Measurements from ENCODE around the gene ZSWIM7.

ZSWIM7 gene

GRCh38 chr17:15955793-15956541 lies 43.5 kb downstream of the ZSWIM7 start:
- TF ChIP-seq CTCF (IDR thresholded peaks at IDR 0.05; ENCODE audit: insufficient read depth, low read length, poor library complexity, severe bottlenecking), result no peak
- H3K27me3 ChIP-seq (replicated peaks; ENCODE audit: control insufficient read depth, insufficient read depth, low read length), result no peaks in the 10 kb centered on the region; the same call in 1 of the 2 replicates
- no peaks in the 10 kb centered on the region for H3K36me3 ChIP-seq (ENCODE audit: control insufficient read depth, insufficient read depth, low read length)
- DNase-seq (ENCODE audit: extremely low read depth, insufficient read length), result no peak
- no peak overlapping the region for H3K4me3 ChIP-seq (replicated peaks; ENCODE audit: low read depth, low read length)

GRCh38 chr17:15954222-15954621 lies 45.3 kb downstream of the ZSWIM7 start:
- no peak for DNase-seq (ENCODE audit: extremely low read depth, insufficient read length)
- no peak for TF ChIP-seq CTCF (IDR thresholded peaks at IDR 0.05; ENCODE audit: insufficient read depth, low read length, poor library complexity, severe bottlenecking)
- Histone ChIP-seq H3K36me3 (ENCODE audit: control insufficient read depth, insufficient read depth, low read length) (no peaks in the 10 kb centered on the region), H3K27me3 (replicated peaks; ENCODE audit: control insufficient read depth, insufficient read depth, low read length) (no peaks in the 10 kb centered on the region; the same call in 1 of the 2 replicates), H3K4me3 (replicated peaks; ENCODE audit: low read depth, low read length) (no peak overlapping the region)

- H3K27me3 ChIP-seq (replicated peaks; ENCODE audit: control insufficient read depth, insufficient read depth, low read length), result no peaks in the 10 kb centered on the region; the same call in 1 of the 2 replicates
- no peak overlapping the region for H3K4me3 ChIP-seq (replicated peaks; ENCODE audit: low read depth, low read length)
- DNase-seq (ENCODE audit: extremely low read depth, insufficient read length), result no peak
- TF ChIP-seq CTCF (IDR thresholded peaks at IDR 0.05; ENCODE audit: insufficient read depth, low read length, poor library complexity, severe bottlenecking), result no peak
- no peaks in the 10 kb centered on the region for H3K36me3 ChIP-seq (ENCODE audit: control insufficient read depth, insufficient read depth, low read length)
Observed at GRCh38 chr17:15952916-15953790, 46.4 kb downstream of the ZSWIM7 start.

GRCh38 chr17:15952048-15952532 lies 47.4 kb downstream of the ZSWIM7 start:
- TF ChIP-seq CTCF (IDR thresholded peaks at IDR 0.05; ENCODE audit: insufficient read depth, low read length, poor library complexity, severe bottlenecking), result no peak
- H3K36me3 ChIP-seq (ENCODE audit: control insufficient read depth, insufficient read depth, low read length), result no peaks in the 10 kb centered on the region
- H3K27me3 ChIP-seq (replicated peaks; ENCODE audit: control insufficient read depth, insufficient read depth, low read length), result no peaks in the 10 kb centered on the region; the same call in 1 of the 2 replicates
- no peak for DNase-seq (ENCODE audit: extremely low read depth, insufficient read length)
- H3K4me3 ChIP-seq (replicated peaks; ENCODE audit: low read depth, low read length), result no peak overlapping the region

GRCh38 chr17:15951368-15952047 lies 48.0 kb downstream of the ZSWIM7 start:
- no peaks in the 10 kb centered on the region for H3K36me3 ChIP-seq (ENCODE audit: control insufficient read depth, insufficient read depth, low read length)
- H3K27me3 ChIP-seq (replicated peaks; ENCODE audit: control insufficient read depth, insufficient read depth, low read length), result no peaks in the 10 kb centered on the region; the same call in 1 of the 2 replicates
- no peak overlapping the region for H3K4me3 ChIP-seq (replicated peaks; ENCODE audit: low read depth, low read length)
- no peak for TF ChIP-seq CTCF (IDR thresholded peaks at IDR 0.05; ENCODE audit: insufficient read depth, low read length, poor library complexity, severe bottlenecking)
- no peak for DNase-seq (ENCODE audit: extremely low read depth, insufficient read length)
